Measurements from ENCODE around the gene ZNF18. TPM values are rescaled to one million over a fixed set of nuclear protein-coding genes. Genes with fewer than 3 reads are reported as not detected.

The ZNF18 gene
- total and polyA plus RNA-seq, 2 of the 4 experiments (the other 2 are of a cell fraction) = 4.5 to 11.7 TPM

DNA sequence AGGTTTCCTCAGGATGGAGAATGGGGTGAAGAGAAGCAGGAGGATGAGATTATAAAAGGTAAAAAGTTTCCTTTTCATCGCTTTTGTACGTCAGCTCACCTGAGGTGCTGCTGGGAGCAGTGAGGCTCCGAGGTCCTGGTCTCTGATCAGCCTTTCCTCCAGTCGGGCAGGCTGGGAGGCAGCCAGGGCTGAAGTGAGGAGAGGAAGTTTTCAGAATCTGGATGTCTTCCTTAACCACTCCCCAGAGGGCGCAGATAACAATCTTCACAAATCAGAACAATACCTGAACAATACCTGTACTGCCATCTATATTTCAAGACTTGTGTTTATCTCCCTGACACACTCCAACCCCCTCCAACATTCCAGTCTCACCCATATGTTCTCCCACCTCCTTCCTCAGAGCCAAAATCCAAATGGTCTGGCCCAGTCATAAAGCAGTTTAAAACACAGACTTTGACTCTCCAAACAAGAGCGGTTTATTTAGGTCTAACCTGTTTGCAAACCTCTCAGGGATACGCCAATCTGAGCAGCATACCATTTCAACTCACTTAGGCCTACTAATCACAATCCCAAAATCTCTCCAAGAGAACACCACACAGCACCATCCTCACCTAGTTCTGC is 6.8 kb downstream of the ZNF18 start:
- ATAC-seq (ENCODE audit: low read depth) = no peak
- Histone ChIP-seq H3K36me3 (ENCODE audit: control insufficient read depth, insufficient read depth, low read length) (peaks cover 20% of the 10 kb centered on the region), H2AK5ac (ENCODE audit: low read depth, low read length) (no peak overlapping the region), H2BK20ac (ENCODE audit: low read depth, low read length) (no peak overlapping the region), H3K18ac (ENCODE audit: low read depth, low read length) (no peak overlapping the region), H2BK5ac (ENCODE audit: low read depth, low read length, poor library complexity, severe bottlenecking) (no peak overlapping the region), H2AFZ (replicated peaks; ENCODE audit: low read length, poor library complexity) (no peak overlapping the region), H2AK9ac (replicated peaks; ENCODE audit: low read depth, low read length, poor library complexity) (no peak overlapping the region), H3K27ac (ENCODE audit: insufficient read depth, low read length) (no peak overlapping the region), H4K20me1 (ENCODE audit: insufficient read depth, low read length) (no peaks in the 10 kb centered on the region), H3K4me3 (ENCODE audit: insufficient read depth, low read depth, low read length) (no peak overlapping the region), H3K4me2 (ENCODE audit: low read depth, low read length) (no peak overlapping the region), H3K79me1 (ENCODE audit: low read depth in 1 of 2, low read length in 2 of 2) (peaks cover 0 to 5% of the 10 kb centered on the region in 2 experiments; a peak in 1 of 4 replicates), H3K4me1 (ENCODE audit: control insufficient read depth, insufficient read depth, low read length) (no peaks in the 10 kb centered on the region), H3K9me3 (ENCODE audit: control insufficient read depth, insufficient read depth, low read length) (no peaks in the 10 kb centered on the region), H3K14ac (replicated peaks; ENCODE audit: low read depth, low read length) (no peak overlapping the region), H3K4ac (ENCODE audit: low read depth, low read length) (no peak overlapping the region), H2BK15ac (ENCODE audit: low read depth, low read length) (no peak overlapping the region), H4K91ac (ENCODE audit: insufficient read depth, low read depth, low read length) (no peak overlapping the region), H4K5ac (ENCODE audit: low read depth, low read length) (no peak overlapping the region), H3K23ac (ENCODE audit: low read depth, low read length) (no peak overlapping the region), H3K27me3 (ENCODE audit: control insufficient read depth, insufficient read depth, low read length) (no peaks in the 10 kb centered on the region), H3K9ac (ENCODE audit: low read depth, low read length) (no peak overlapping the region), H2BK120ac (ENCODE audit: low read depth, low read length) (no peak overlapping the region), H3K56ac (ENCODE audit: extremely low read depth, insufficient read depth, low read length) (no peak overlapping the region), H3K9me1 (ENCODE audit: insufficient read depth, low read length) (no peaks in the 10 kb centered on the region), H4K8ac (ENCODE audit: low read depth in 2 of 2, low read length in 2 of 2) (no peak overlapping the region)
- POLR2A ChIA-PET (ENCODE audit: unreplicated experiment) = no interaction called here
- TF ChIP-seq, protein P1, sequence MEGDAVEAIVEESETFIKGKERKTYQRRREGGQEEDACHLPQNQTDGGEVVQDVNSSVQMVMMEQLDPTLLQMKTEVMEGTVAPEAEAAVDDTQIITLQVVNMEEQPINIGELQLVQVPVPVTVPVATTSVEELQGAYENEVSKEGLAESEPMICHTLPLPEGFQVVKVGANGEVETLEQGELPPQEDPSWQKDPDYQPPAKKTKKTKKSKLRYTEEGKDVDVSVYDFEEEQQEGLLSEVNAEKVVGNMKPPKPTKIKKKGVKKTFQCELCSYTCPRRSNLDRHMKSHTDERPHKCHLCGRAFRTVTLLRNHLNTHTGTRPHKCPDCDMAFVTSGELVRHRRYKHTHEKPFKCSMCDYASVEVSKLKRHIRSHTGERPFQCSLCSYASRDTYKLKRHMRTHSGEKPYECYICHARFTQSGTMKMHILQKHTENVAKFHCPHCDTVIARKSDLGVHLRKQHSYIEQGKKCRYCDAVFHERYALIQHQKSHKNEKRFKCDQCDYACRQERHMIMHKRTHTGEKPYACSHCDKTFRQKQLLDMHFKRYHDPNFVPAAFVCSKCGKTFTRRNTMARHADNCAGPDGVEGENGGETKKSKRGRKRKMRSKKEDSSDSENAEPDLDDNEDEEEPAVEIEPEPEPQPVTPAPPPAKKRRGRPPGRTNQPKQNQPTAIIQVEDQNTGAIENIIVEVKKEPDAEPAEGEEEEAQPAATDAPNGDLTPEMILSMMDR (conservative IDR thresholded peaks at IDR 0.05; ENCODE audit: low read depth, low read length) = no peak
- TF ChIP-seq RFX5 (IDR thresholded peaks at IDR 0.05; ENCODE audit: low read depth, low read length) = no peak
- TF ChIP-seq, protein P2, sequence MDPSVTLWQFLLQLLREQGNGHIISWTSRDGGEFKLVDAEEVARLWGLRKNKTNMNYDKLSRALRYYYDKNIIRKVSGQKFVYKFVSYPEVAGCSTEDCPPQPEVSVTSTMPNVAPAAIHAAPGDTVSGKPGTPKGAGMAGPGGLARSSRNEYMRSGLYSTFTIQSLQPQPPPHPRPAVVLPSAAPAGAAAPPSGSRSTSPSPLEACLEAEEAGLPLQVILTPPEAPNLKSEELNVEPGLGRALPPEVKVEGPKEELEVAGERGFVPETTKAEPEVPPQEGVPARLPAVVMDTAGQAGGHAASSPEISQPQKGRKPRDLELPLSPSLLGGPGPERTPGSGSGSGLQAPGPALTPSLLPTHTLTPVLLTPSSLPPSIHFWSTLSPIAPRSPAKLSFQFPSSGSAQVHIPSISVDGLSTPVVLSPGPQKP (IDR thresholded peaks at IDR 0.05; ENCODE audit: borderline replicate concordance, low read depth, low read length) = no peak
- TF ChIP-seq BHLHE40 (IDR thresholded peaks at IDR 0.05; ENCODE audit: low read depth, low read length) = no peak
- no peak for TF ChIP-seq CEBPB (IDR thresholded peaks at IDR 0.05; ENCODE audit: low read depth, low read length)
- TF ChIP-seq SMC3 (IDR thresholded peaks at IDR 0.05; ENCODE audit: low read depth, low read length) = no peak
- TF ChIP-seq RCOR1 (IDR thresholded peaks at IDR 0.05; ENCODE audit: insufficient replicate concordance, low read length) = no peak
- TF ChIP-seq MXI1 (IDR thresholded peaks at IDR 0.05; ENCODE audit: borderline replicate concordance, low read depth, low read length) = no peak
- TF ChIP-seq MAFK (IDR thresholded peaks at IDR 0.05; ENCODE audit: low read depth, low read length) = no peak
- TF ChIP-seq RAD21 (IDR thresholded peaks at IDR 0.05; ENCODE audit: low read length) = no peak
- no peak for TF ChIP-seq MAZ (IDR thresholded peaks at IDR 0.05; ENCODE audit: borderline replicate concordance, low read depth, low read length)
- no peak for TF ChIP-seq FOS (IDR thresholded peaks at IDR 0.05; ENCODE audit: low read depth, low read length)
- no peak for TF ChIP-seq CHD1 (IDR thresholded peaks at IDR 0.05; ENCODE audit: low read depth, low read length)
- no peak for TF ChIP-seq NFE2L2 (IDR thresholded peaks at IDR 0.05; ENCODE audit: low read depth, low read length)
- TF ChIP-seq POLR2A (IDR thresholded peaks at IDR 0.05; ENCODE audit: low read depth, low read length) = no peak
- TF ChIP-seq, protein P3, sequence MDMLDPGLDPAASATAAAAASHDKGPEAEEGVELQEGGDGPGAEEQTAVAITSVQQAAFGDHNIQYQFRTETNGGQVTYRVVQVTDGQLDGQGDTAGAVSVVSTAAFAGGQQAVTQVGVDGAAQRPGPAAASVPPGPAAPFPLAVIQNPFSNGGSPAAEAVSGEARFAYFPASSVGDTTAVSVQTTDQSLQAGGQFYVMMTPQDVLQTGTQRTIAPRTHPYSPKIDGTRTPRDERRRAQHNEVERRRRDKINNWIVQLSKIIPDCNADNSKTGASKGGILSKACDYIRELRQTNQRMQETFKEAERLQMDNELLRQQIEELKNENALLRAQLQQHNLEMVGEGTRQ (IDR thresholded peaks at IDR 0.05; ENCODE audit: low read depth, low read length) = no peak
- dilution Hi-C loops (cut with HindIII; ENCODE audit: low sequenced_read_pairs, unreplicated experiment) = no loop called here
- intact Hi-C loops (cut with micrococcal nuclease) = loop anchor here (10.0 kb wide), 1 partner anchor 1266 kb away; no protein-coding TSS in a partner anchor
- BruUV-seq (replicated peaks) = no TSS peak
- in situ Hi-C loops (cut with MboI; ENCODE audit: low sequenced_read_pairs) = loop anchor here (10.0 to 25.0 kb wide), 3 partner anchors 1014 to 1328 kb away; partner anchors contain the start of genes MYH3 and TMEM220
- 79% methylated on average over 2 of the region's 7 CpGs; no CpG with 5 or more reads in 1 of the 2 experiments for WGBS, 2 experiments (ENCODE audit: extremely low coverage in 2 of 2, insufficient read length in 1 of 2)
- no peak for DNase-seq
- CTCF ChIA-PET = no interaction called here

All from IMR-90 (cell line).